ENCODE results near the gene JARID2. TPM values are rescaled to one million over a fixed set of nuclear protein-coding genes. Genes with fewer than 3 reads are reported as not detected.

The JARID2 gene
- total and polyA plus RNA-seq, 2 of the 8 experiments (the other 6 are each of a cell fraction or from before 2014, with no cell fraction given), result 60.1 to 239 TPM

DNA sequence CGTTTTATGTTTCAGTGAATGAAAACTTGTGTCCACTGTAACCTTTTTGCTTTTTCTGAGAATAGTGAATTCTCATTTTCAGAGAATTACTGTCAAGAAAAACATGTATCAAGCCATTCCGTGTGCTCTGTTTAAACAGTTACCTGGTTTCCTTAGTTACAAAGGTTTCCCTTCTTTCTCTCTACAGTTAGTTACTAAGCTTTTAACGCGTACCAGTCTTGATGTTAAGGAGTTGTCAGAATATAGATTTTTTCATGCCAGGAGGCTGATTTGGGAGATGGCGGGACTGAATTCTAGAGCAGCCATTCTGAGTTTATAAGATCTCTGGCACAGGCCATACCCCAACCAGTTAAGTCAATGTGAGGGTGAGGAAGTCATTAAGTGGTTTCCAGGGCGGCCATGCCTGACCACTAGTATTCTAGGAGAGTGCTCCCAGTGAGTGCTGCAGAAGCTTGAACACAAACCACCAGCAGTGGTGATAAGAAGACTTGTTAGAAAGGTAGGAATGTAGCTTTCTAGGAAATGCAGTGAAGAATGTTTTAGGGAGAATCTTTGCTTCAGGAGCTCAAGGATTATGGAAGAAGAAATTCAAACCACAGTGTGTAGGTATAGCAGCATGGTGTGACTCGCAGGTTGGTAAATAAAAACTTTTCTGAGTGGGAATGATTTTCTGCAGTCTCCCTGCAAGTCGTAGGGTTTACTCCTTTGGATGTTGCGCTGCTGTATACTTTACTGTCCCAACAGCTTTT lies 112.9 kb downstream of the JARID2 start (continued):
- TF ChIP-seq, protein P1, sequence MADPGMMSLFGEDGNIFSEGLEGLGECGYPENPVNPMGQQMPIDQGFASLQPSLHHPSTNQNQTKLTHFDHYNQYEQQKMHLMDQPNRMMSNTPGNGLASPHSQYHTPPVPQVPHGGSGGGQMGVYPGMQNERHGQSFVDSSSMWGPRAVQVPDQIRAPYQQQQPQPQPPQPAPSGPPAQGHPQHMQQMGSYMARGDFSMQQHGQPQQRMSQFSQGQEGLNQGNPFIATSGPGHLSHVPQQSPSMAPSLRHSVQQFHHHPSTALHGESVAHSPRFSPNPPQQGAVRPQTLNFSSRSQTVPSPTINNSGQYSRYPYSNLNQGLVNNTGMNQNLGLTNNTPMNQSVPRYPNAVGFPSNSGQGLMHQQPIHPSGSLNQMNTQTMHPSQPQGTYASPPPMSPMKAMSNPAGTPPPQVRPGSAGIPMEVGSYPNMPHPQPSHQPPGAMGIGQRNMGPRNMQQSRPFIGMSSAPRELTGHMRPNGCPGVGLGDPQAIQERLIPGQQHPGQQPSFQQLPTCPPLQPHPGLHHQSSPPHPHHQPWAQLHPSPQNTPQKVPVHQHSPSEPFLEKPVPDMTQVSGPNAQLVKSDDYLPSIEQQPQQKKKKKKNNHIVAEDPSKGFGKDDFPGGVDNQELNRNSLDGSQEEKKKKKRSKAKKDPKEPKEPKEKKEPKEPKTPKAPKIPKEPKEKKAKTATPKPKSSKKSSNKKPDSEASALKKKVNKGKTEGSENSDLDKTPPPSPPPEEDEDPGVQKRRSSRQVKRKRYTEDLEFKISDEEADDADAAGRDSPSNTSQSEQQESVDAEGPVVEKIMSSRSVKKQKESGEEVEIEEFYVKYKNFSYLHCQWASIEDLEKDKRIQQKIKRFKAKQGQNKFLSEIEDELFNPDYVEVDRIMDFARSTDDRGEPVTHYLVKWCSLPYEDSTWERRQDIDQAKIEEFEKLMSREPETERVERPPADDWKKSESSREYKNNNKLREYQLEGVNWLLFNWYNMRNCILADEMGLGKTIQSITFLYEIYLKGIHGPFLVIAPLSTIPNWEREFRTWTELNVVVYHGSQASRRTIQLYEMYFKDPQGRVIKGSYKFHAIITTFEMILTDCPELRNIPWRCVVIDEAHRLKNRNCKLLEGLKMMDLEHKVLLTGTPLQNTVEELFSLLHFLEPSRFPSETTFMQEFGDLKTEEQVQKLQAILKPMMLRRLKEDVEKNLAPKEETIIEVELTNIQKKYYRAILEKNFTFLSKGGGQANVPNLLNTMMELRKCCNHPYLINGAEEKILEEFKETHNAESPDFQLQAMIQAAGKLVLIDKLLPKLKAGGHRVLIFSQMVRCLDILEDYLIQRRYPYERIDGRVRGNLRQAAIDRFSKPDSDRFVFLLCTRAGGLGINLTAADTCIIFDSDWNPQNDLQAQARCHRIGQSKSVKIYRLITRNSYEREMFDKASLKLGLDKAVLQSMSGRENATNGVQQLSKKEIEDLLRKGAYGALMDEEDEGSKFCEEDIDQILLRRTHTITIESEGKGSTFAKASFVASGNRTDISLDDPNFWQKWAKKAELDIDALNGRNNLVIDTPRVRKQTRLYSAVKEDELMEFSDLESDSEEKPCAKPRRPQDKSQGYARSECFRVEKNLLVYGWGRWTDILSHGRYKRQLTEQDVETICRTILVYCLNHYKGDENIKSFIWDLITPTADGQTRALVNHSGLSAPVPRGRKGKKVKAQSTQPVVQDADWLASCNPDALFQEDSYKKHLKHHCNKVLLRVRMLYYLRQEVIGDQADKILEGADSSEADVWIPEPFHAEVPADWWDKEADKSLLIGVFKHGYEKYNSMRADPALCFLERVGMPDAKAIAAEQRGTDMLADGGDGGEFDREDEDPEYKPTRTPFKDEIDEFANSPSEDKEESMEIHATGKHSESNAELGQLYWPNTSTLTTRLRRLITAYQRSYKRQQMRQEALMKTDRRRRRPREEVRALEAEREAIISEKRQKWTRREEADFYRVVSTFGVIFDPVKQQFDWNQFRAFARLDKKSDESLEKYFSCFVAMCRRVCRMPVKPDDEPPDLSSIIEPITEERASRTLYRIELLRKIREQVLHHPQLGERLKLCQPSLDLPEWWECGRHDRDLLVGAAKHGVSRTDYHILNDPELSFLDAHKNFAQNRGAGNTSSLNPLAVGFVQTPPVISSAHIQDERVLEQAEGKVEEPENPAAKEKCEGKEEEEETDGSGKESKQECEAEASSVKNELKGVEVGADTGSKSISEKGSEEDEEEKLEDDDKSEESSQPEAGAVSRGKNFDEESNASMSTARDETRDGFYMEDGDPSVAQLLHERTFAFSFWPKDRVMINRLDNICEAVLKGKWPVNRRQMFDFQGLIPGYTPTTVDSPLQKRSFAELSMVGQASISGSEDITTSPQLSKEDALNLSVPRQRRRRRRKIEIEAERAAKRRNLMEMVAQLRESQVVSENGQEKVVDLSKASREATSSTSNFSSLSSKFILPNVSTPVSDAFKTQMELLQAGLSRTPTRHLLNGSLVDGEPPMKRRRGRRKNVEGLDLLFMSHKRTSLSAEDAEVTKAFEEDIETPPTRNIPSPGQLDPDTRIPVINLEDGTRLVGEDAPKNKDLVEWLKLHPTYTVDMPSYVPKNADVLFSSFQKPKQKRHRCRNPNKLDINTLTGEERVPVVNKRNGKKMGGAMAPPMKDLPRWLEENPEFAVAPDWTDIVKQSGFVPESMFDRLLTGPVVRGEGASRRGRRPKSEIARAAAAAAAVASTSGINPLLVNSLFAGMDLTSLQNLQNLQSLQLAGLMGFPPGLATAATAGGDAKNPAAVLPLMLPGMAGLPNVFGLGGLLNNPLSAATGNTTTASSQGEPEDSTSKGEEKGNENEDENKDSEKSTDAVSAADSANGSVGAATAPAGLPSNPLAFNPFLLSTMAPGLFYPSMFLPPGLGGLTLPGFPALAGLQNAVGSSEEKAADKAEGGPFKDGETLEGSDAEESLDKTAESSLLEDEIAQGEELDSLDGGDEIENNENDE (IDR thresholded peaks at IDR 0.05; ENCODE audit: insufficient replicate concordance, low read length), result no peak
- TF ChIP-seq POLR2A (IDR thresholded peaks at IDR 0.05; ENCODE audit: control extremely low read depth in 1 of 2, low read depth in 2 of 2, low read length in 2 of 2), result 0 out of 3 replicates have a peak, but pooled peaks of 1 of the 2 experiments have one; percentile 24
- no peak for TF ChIP-seq TAF1 (IDR thresholded peaks at IDR 0.05; ENCODE audit: low read depth, low read length)
- TF ChIP-seq SP1 (IDR thresholded peaks at IDR 0.05; ENCODE audit: low read depth, low read length), result no peak
- TF ChIP-seq, protein P2, sequence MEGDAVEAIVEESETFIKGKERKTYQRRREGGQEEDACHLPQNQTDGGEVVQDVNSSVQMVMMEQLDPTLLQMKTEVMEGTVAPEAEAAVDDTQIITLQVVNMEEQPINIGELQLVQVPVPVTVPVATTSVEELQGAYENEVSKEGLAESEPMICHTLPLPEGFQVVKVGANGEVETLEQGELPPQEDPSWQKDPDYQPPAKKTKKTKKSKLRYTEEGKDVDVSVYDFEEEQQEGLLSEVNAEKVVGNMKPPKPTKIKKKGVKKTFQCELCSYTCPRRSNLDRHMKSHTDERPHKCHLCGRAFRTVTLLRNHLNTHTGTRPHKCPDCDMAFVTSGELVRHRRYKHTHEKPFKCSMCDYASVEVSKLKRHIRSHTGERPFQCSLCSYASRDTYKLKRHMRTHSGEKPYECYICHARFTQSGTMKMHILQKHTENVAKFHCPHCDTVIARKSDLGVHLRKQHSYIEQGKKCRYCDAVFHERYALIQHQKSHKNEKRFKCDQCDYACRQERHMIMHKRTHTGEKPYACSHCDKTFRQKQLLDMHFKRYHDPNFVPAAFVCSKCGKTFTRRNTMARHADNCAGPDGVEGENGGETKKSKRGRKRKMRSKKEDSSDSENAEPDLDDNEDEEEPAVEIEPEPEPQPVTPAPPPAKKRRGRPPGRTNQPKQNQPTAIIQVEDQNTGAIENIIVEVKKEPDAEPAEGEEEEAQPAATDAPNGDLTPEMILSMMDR (IDR thresholded peaks at IDR 0.05; ENCODE audit: control extremely low read depth in 1 of 3, insufficient read depth in 1 of 3, low read depth in 1 of 3, low read length in 3 of 3), result no peak
- no peak for TF ChIP-seq POLR2AphosphoS5 (IDR thresholded peaks at IDR 0.05; ENCODE audit: low read depth, low read length)
